K562 (cell line): ENCODE results near the gene ALDH1A2. TPM values are rescaled to one million over a fixed set of nuclear protein-coding genes. Genes with fewer than 3 reads are reported as not detected.
A peak's percentile ranks its signal among the peaks of the same experiment; 100 is the strongest.

ENCODE experiments used
- ATAC-seq: fragments of 200-7000 bp; cut with Tn5 transposase; 3 replicates; pipeline ENCODE4 v1.9.1; 2020; ENCODE audit warnings: moderate library complexity
- BruUV-seq: library from RNA; stranded (reverse); fragments of 400-500 nt; replicated peaks from 2 replicates; lab custom pipeline; 2021; lab: Mats Ljungman, UMichigan
- CTCF ChIA-PET: fragments of 300-600 bp; formaldehyde crosslinking; extraction: SDS; loops from one replicate; lab custom pipeline; 2021; ENCODE audit warnings: low intra/inter-chr PET ratio; lab: Yijun Ruan, JAX
- POLR2A ChIA-PET: fragments of 300-600, 350-650 bp; sonication (Branson Sonifier 250); formaldehyde crosslinking; extraction: SDS; loops from one replicate; lab custom pipeline; 2021; ENCODE audit warnings: antibody characterized with exemption, inconsistent platforms; lab: Yijun Ruan, JAX
- DNase-seq, 4 experiments: peaks; one replicate each; pipeline versions ENCODE4 v3.0.0 to v3.0.0-alpha.2; 2011 to 2018; ENCODE audit warnings: low spot score in 3 of 4, mixed read lengths in 3 of 4; ENCODE audit errors: extremely low read depth in 1 of 4
- FAIRE-seq: peaks from 2 replicates; lab custom pipeline; 2011; peaks lifted over from hg19 to GRCh38; lab: Jason Lieb, UNC
- H2AFZ ChIP-seq: 2 replicates; pipeline ENCODE4 v1.6.0; 2011; ENCODE audit warnings: low read depth, low read length, control low read depth, inconsistent platforms
- H3K27ac ChIP-seq: fragments of 200-600 bp; 3 replicates; pipeline ENCODE4 v1.8.0; 2011; ENCODE audit warnings: low read depth, mild to moderate bottlenecking, control low read depth, inconsistent platforms, low read length, moderate library complexity, mixed read lengths; ENCODE audit errors: extremely low read depth
- H3K27me3 ChIP-seq, 2 experiments: fragments of 300-600 bp in 1 of 2; 2 replicates in 1 of 2; 3 replicates in 1 of 2; pipeline versions ENCODE4 v1.6.0 to v1.8.0; 2011; ENCODE audit warnings: inconsistent platforms in 2 of 2, low read length in 2 of 2, mild to moderate bottlenecking in 1 of 2, mixed read lengths in 1 of 2, moderate library complexity in 1 of 2; ENCODE audit not compliant: control insufficient read depth in 2 of 2, insufficient read depth in 2 of 2
- H3K36me3 ChIP-seq: fragments of 300-600 bp; 3 replicates; pipeline ENCODE4 v1.8.0; 2011; ENCODE audit warnings: mild to moderate bottlenecking, low read length, inconsistent platforms; ENCODE audit not compliant: control insufficient read depth, insufficient read depth
- H3K4me1 ChIP-seq, 2 experiments: fragments of 200-600 bp in 1 of 2; replicated peaks in 1 of 2; 2 replicates in 1 of 2; 3 replicates in 1 of 2; pipeline versions ENCODE4 v1.5.1 to v1.8.0; 2011; ENCODE audit warnings: inconsistent platforms in 2 of 2, low read length in 2 of 2, mild to moderate bottlenecking in 1 of 2, mixed read lengths in 1 of 2, moderate library complexity in 1 of 2; ENCODE audit not compliant: control insufficient read depth in 2 of 2, insufficient read depth in 2 of 2
- H3K4me2 ChIP-seq: 2 replicates; pipeline ENCODE4 v1.6.1; 2011; ENCODE audit warnings: low read length, control low read depth, inconsistent platforms, mixed read lengths; ENCODE audit not compliant: insufficient read depth
- H3K4me3 ChIP-seq: fragments of 200-600 bp; sonication (generic), shearing (Covaris generic); 2 replicates; pipeline ENCODE4 v1.5.1; 2016; ENCODE audit warnings: control low read depth, inconsistent platforms
- H3K79me2 ChIP-seq: fragments of 200-600 bp; 3 replicates; pipeline ENCODE4 v1.8.0; 2011; ENCODE audit warnings: low read length, inconsistent platforms; ENCODE audit not compliant: control insufficient read depth, insufficient read depth
- H3K9ac ChIP-seq, 2 experiments: 2 replicates each; pipeline versions ENCODE4 v1.6.0 to v1.6.1; 2011; ENCODE audit warnings: low read depth in 2 of 2, low read length in 2 of 2, control low read depth in 1 of 2, inconsistent platforms in 1 of 2, mild to moderate bottlenecking in 1 of 2, mixed read lengths in 1 of 2; ENCODE audit not compliant: insufficient read depth in 1 of 2
- H3K9me1 ChIP-seq: one replicate; pipeline ENCODE4 v1.6.0; 2011; ENCODE audit warnings: inconsistent platforms, mild to moderate bottlenecking, low read length, moderate library complexity; ENCODE audit not compliant: control insufficient read depth, insufficient read depth
- H3K9me3 ChIP-seq: replicated peaks from 2 replicates; pipeline ENCODE4 v1.5.1; 2011; ENCODE audit warnings: low read depth, low read length, inconsistent platforms; ENCODE audit not compliant: control insufficient read depth, insufficient read depth
- H4K20me1 ChIP-seq: replicated peaks from 2 replicates; pipeline ENCODE4 v1.6.1; 2011; ENCODE audit warnings: low read length, inconsistent platforms, mixed read lengths; ENCODE audit not compliant: control insufficient read depth, insufficient read depth
- HCFC1 ChIP-seq: IDR thresholded peaks from 2 replicates; pipeline ENCODE4 v1.6.1; 2012; ENCODE audit warnings: low read depth, low read length, improper control_type of control experiment
- NELFE ChIP-seq: IDR thresholded peaks from 2 replicates; pipeline ENCODE4 v1.6.1; 2011; ENCODE audit warnings: mild to moderate bottlenecking; ENCODE audit not compliant: insufficient read depth, insufficient read length
- POLR2G ChIP-seq: fragments of 200-400 bp; formaldehyde crosslinking; IDR thresholded peaks from 2 replicates; pipeline ENCODE4 v1.6.1; 2017; ENCODE audit warnings: low read depth, mild to moderate bottlenecking, antibody characterized with exemption, low read length, moderate library complexity
- RAD21 ChIP-seq, 2 experiments: fragments of 250-450 bp in 1 of 2; fragments of 450-650 bp in 1 of 2; sonication (Bioruptor Pico) in 1 of 2; formaldehyde crosslinking in 1 of 2; IDR thresholded peaks in 1 of 2; conservative IDR thresholded peaks in 1 of 2; 2 replicates each; pipeline versions ENCODE4 v1.4.0 to v1.8.0; 2020 to 2022; ENCODE audit warnings: mild to moderate bottlenecking in 2 of 2, moderate library complexity in 1 of 2
- TAF7 ChIP-seq: fragments of 450-650 bp; IDR thresholded peaks from 2 replicates; pipeline ENCODE4 v1.6.1; 2016; ENCODE audit warnings: missing genetic modification characterization, missing compliant biosample characterization
- TARDBP ChIP-seq: fragments of 450-650 bp; IDR thresholded peaks from 2 replicates; pipeline ENCODE4 v1.6.1; 2016
- WGBS: fragments of 100-300 bp; shearing (Covaris generic); methylation state at CpG from one replicate; pipeline ENCODE4 v1.1.6; 2016; ENCODE audit warnings: low coverage, mixed read lengths; ENCODE audit not compliant: insufficient coverage; ENCODE audit errors: missing lambda C conversion rate; 5-methylcytosine and 5-hydroxymethylcytosine counted together
- in situ Hi-C: fragments of 300-500 bp; cut with MboI; formaldehyde crosslinking; loops from 4 replicates; pipeline ENCODE4 v1.15.0; 2018; ENCODE audit warnings: inconsistent platforms, mixed read lengths
- intact Hi-C: fragments of 100-400 bp; cut with micrococcal nuclease; formaldehyde crosslinking; loops from 2 replicates; pipeline ENCODE4 v1.14.2; 2022
- polyA plus RNA-seq, 8 experiments: library from polyadenylated mRNA; depleted of rRNA in 4 of 8; stranded (reverse) in 5 of 8; unstranded in 3 of 8; fragments of >200 nt; fragmentation: Nextera tagmentation in 2 of 8; fragmentation: Illumina TruSeq in 1 of 8; extraction: Ambion mirVana in 2 of 8; extraction: Trizol in 1 of 8; gene quantifications; 2 replicates each; pipeline versions ENCODE4 v1.2.1 to v1.2.3, GENCODE V29; 2011 to 2014; ENCODE audit warnings: inconsistent platforms in 1 of 8, missing spikeins in 1 of 8
- total RNA-seq, 7 experiments: library from RNA; depleted of rRNA in 6 of 7; stranded (reverse); fragments of >200 nt in 6 of 7; fragmentation: Illumina TruSeq in 2 of 7; extraction: Trizol in 2 of 7; gene quantifications; 2 replicates each; pipeline versions ENCODE4 v1.2.1 to v1.2.3, GENCODE V29; 2011 to 2021; ENCODE audit warnings: low replicate concordance in 1 of 7
- TF ChIP-seq, protein P1 (sequence below): sonication (generic); formaldehyde crosslinking; IDR thresholded peaks from 2 replicates; pipeline ENCODE4 v1.8.0; 2022; ENCODE audit warnings: mild to moderate bottlenecking, missing genetic modification reagents
- TF ChIP-seq, protein P2 (sequence below), 2 experiments: fragments of 450-650 bp; formaldehyde crosslinking in 1 of 2; IDR thresholded peaks; 2 replicates each; pipeline versions ENCODE4 v1.4.0 to v1.6.1; 2014 to 2020; ENCODE audit warnings: mild to moderate bottlenecking in 2 of 2, borderline replicate concordance in 1 of 2, low read depth in 1 of 2
- TF ChIP-seq, protein P3 (sequence below): fragments of 450-650 bp; IDR thresholded peaks from 2 replicates; pipeline ENCODE4 v1.6.1; 2016

ALDH1A2 gene
- total and polyA plus RNA-seq, 9 of the 15 experiments (the other 6 are each of a cell fraction or from before 2014, with no cell fraction given): 115 to 393 (median 333) TPM

DNA sequence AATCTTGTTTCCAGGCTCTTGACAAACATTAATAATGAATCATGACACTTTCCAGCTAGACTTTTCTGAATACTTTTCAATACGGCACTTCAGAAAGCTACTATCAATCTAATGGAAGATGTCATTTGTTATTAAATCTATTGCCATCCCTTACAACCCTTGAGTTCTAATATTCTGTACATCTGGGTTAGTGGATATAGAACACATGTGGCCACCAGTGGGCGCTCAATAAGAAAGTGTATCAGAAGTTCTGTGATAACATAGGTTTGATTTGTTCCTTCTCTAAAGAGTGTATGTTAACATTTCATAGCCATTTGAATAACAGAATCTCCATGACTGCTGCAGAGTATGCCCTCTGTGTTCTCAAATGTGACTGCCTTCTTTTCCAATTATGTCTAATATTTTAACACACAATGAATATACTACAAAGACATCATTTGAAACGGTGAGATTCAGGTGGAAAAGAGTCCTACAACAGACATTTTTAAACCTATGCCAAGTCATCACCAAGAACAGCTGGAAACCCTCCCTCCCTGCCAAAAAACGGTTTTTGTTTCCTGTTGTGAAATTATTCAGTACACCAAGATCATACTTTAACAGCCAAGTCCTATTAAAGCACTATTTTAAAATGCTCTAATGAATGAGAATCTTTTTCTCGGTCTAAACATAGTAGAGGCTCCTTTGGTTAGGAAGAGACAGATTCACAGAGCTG lies 22.2 kb downstream of the ALDH1A2 start:
- peaks cover 46% of the 10 kb centered on the region; the same call in 2 of the 3 replicates for H3K36me3 ChIP-seq
- CTCF ChIA-PET: interaction anchor here (1.6 kb wide), 1 partner anchor 178 kb away, joined by 4 read pairs; no protein-coding TSS in a partner anchor
- no TSS peak for BruUV-seq
- H3K27me3 ChIP-seq: no peaks in the 10 kb centered on the region
- H3K9me3 ChIP-seq: no peaks in the 10 kb centered on the region
- no peaks in the 10 kb centered on the region for H3K9me1 ChIP-seq
- FAIRE-seq: no peak
- WGBS: 32% methylated on average over 5 of the region's 5 CpGs
- no peak overlapping the region for H3K4me3 ChIP-seq
- no peak overlapping the region for H3K9ac ChIP-seq
- no peak overlapping the region for H3K4me2 ChIP-seq
- H2AFZ ChIP-seq: no peak overlapping the region
- peak in 3 of 4 experiments; percentile 35 to 64 (median 45) for DNase-seq
- peak; percentile 69 for ATAC-seq
- peaks cover 99% of the 10 kb centered on the region for H3K79me2 ChIP-seq
- H3K27ac ChIP-seq: no peak overlapping the region
- peaks cover 0 to 52% of the 10 kb centered on the region in 2 experiments; a peak in 3 of 5 replicates for H3K4me1 ChIP-seq
- intact Hi-C loops (no loop called here), in situ Hi-C loops (no loop called here)
- POLR2A ChIA-PET: interaction anchor here (0.7 to 0.8 kb wide), 2 partner anchors 16 to 366 kb away, joined by 3 read pairs; no protein-coding TSS in a partner anchor
- no peaks in the 10 kb centered on the region for H4K20me1 ChIP-seq
- TF ChIP-seq, protein P1, sequence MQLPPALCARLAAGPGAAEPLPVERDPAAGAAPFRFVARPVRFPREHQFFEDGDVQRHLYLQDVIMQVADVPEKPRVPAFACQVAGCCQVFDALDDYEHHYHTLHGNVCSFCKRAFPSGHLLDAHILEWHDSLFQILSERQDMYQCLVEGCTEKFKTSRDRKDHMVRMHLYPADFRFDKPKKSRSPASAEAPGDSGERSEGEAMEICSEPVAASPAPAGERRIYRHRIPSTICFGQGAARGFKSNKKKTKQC (CRISPR knock-in tag): no peak
- TF ChIP-seq POLR2G (0 out of 2 replicates have a peak, but pooled peaks have one; percentile 32), RAD21 (CRISPR knock-in tag; conservative IDR thresholded peaks at IDR 0.05 in 1 of 2, IDR thresholded peaks at IDR 0.05 in 1 of 2) (peak; percentile 35 to 58; a peak in 3 of 4 replicates), HCFC1 (no peak), NELFE (no peak), TARDBP (0 out of 2 replicates have a peak, but pooled peaks have one; percentile 31), TAF7 (no peak)
- TF ChIP-seq, protein P2, sequence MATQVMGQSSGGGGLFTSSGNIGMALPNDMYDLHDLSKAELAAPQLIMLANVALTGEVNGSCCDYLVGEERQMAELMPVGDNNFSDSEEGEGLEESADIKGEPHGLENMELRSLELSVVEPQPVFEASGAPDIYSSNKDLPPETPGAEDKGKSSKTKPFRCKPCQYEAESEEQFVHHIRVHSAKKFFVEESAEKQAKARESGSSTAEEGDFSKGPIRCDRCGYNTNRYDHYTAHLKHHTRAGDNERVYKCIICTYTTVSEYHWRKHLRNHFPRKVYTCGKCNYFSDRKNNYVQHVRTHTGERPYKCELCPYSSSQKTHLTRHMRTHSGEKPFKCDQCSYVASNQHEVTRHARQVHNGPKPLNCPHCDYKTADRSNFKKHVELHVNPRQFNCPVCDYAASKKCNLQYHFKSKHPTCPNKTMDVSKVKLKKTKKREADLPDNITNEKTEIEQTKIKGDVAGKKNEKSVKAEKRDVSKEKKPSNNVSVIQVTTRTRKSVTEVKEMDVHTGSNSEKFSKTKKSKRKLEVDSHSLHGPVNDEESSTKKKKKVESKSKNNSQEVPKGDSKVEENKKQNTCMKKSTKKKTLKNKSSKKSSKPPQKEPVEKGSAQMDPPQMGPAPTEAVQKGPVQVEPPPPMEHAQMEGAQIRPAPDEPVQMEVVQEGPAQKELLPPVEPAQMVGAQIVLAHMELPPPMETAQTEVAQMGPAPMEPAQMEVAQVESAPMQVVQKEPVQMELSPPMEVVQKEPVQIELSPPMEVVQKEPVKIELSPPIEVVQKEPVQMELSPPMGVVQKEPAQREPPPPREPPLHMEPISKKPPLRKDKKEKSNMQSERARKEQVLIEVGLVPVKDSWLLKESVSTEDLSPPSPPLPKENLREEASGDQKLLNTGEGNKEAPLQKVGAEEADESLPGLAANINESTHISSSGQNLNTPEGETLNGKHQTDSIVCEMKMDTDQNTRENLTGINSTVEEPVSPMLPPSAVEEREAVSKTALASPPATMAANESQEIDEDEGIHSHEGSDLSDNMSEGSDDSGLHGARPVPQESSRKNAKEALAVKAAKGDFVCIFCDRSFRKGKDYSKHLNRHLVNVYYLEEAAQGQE (IDR thresholded peaks at IDR 0.05; ENCODE audit: borderline replicate concordance): peak; percentile 25; the same call in 1 of the 2 replicates
- TF ChIP-seq, protein P2 (CRISPR knock-in tag; IDR thresholded peaks at IDR 0.05; ENCODE audit: low read depth): no peak
- TF ChIP-seq, protein P3, sequence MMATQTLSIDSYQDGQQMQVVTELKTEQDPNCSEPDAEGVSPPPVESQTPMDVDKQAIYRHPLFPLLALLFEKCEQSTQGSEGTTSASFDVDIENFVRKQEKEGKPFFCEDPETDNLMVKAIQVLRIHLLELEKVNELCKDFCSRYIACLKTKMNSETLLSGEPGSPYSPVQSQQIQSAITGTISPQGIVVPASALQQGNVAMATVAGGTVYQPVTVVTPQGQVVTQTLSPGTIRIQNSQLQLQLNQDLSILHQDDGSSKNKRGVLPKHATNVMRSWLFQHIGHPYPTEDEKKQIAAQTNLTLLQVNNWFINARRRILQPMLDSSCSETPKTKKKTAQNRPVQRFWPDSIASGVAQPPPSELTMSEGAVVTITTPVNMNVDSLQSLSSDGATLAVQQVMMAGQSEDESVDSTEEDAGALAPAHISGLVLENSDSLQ: no peak
